ENCODE measurements around the gene ABCA2. TPM values are rescaled to one million over a fixed set of nuclear protein-coding genes. Genes with fewer than 3 reads are reported as not detected.

ABCA2 gene
- total RNA-seq, 1 experiment from 2014 or later, result 19.2 TPM

- TF ChIP-seq ZNF532 (CRISPR knock-in tag; IDR thresholded peaks at IDR 0.05; ENCODE audit: borderline replicate concordance), result no peak
- TF ChIP-seq ATF1 (CRISPR knock-in tag; IDR thresholded peaks at IDR 0.05), result no peak
- TF ChIP-seq ATF3 (CRISPR knock-in tag; conservative IDR thresholded peaks at IDR 0.05), result no peak
- no peak for TF ChIP-seq ZMAT4 (CRISPR knock-in tag; IDR thresholded peaks at IDR 0.05)
- TF ChIP-seq RELA (CRISPR knock-in tag; IDR thresholded peaks at IDR 0.05; ENCODE audit: borderline replicate concordance), result no peak
- peak; percentile 21; the same call in 1 of the 2 replicates for TF ChIP-seq MAX (CRISPR knock-in tag; IDR thresholded peaks at IDR 0.05)
- no peak for TF ChIP-seq FOXP1 (CRISPR knock-in tag; IDR thresholded peaks at IDR 0.05; ENCODE audit: borderline replicate concordance)
- peak; percentile 87; the same call in 1 of the 2 replicates for TF ChIP-seq ESRRA (CRISPR knock-in tag; IDR thresholded peaks at IDR 0.05; ENCODE audit: borderline replicate concordance)
- TF ChIP-seq NFYB (CRISPR knock-in tag; conservative IDR thresholded peaks at IDR 0.05; ENCODE audit: low read depth), result no peak
- TF ChIP-seq CBFB (CRISPR knock-in tag; IDR thresholded peaks at IDR 0.05; ENCODE audit: low read depth), result no peak
- no peak for TF ChIP-seq CTCF (IDR thresholded peaks at IDR 0.05)
- TF ChIP-seq HMGXB4 (CRISPR knock-in tag; IDR thresholded peaks at IDR 0.05), result no peak
- TF ChIP-seq USF1 (CRISPR knock-in tag; IDR thresholded peaks at IDR 0.05), result peak; percentile 45; the same call in 1 of the 2 replicates
- TF ChIP-seq AFF4 (CRISPR knock-in tag; IDR thresholded peaks at IDR 0.05; ENCODE audit: borderline replicate concordance), result no peak
Measured at GRCh38 chr9:136965771-136966484, 62.1 kb downstream of the ABCA2 start (continued).
